CD14-positive monocyte (primary cell): ENCODE results near the gene UGT1A5. TPM values are rescaled to one million over a fixed set of nuclear protein-coding genes. Genes with fewer than 3 reads are reported as not detected.

ENCODE experiments used
- DNase-seq, 3 donors: peaks; one replicate each; pipeline ENCODE4 v3.0.0-alpha.2; 2011 to 2022
- H2AFZ ChIP-seq: 2 replicates; pipeline ENCODE4 v1.6.0; 2012; ENCODE audit warnings: mild to moderate bottlenecking, low read depth, low read length, inconsistent platforms; ENCODE audit not compliant: insufficient read depth, poor library complexity, severe bottlenecking
- H3K27ac ChIP-seq, 2 donors: 1 replicate in 1 of 2; 2 replicates in 1 of 2; pipeline ENCODE4 v1.5.1; 2012 to 2013; ENCODE audit warnings: low read length in 2 of 2, control low read depth in 1 of 2, inconsistent platforms in 1 of 2, low read depth in 1 of 2, mild to moderate bottlenecking in 1 of 2
- H3K27me3 ChIP-seq, 2 donors: one replicate each; pipeline versions ENCODE4 v1.6.0 to v1.6.1; 2011 to 2013; ENCODE audit warnings: low read length in 2 of 2; ENCODE audit not compliant: control insufficient read depth in 2 of 2, insufficient read depth in 2 of 2
- H3K36me3 ChIP-seq, 2 donors: replicated peaks in 1 of 2; 1 replicate in 1 of 2; 2 replicates in 1 of 2; pipeline versions ENCODE4 v1.5.1 to v1.6.1; 2012 to 2013; ENCODE audit warnings: low read length in 2 of 2, control low read depth in 1 of 2, inconsistent platforms in 1 of 2, mild to moderate bottlenecking in 1 of 2; ENCODE audit not compliant: insufficient read depth in 2 of 2, control insufficient read depth in 1 of 2
- H3K4me1 ChIP-seq, 2 donors: 1 replicate in 1 of 2; 2 replicates in 1 of 2; pipeline versions ENCODE4 v1.5.1 to v1.6.1; 2012 to 2013; ENCODE audit warnings: low read length in 2 of 2, control low read depth in 1 of 2, inconsistent platforms in 1 of 2, mild to moderate bottlenecking in 1 of 2, moderate library complexity in 1 of 2; ENCODE audit not compliant: insufficient read depth in 2 of 2, control insufficient read depth in 1 of 2
- H3K4me2 ChIP-seq: replicated peaks from 2 replicates; pipeline ENCODE3; 2012; ENCODE audit warnings: low read length, moderate library complexity, mild to moderate bottlenecking; ENCODE audit not compliant: poor library complexity, severe bottlenecking; ENCODE audit errors: extremely low read depth
- H3K4me3 ChIP-seq, 3 experiments: fragments of 200-600 bp in 1 of 3; sonication (generic) in 1 of 3; replicated peaks in 1 of 3; 1 replicate in 2 of 3; 2 replicates in 1 of 3; pipeline ENCODE4 v1.5.1; 2011 to 2013; ENCODE audit warnings: low read length in 3 of 3, mild to moderate bottlenecking in 3 of 3, control low read depth in 2 of 3, low read depth in 2 of 3, inconsistent platforms in 1 of 3, moderate library complexity in 1 of 3
- H3K79me2 ChIP-seq: 2 replicates; pipeline ENCODE4 v1.6.0; 2012; ENCODE audit warnings: mild to moderate bottlenecking, control low read depth, inconsistent platforms, low read length, moderate library complexity; ENCODE audit not compliant: insufficient read depth
- H3K9ac ChIP-seq: 2 replicates; pipeline ENCODE4 v1.6.0; 2017; ENCODE audit warnings: low read length, mild to moderate bottlenecking; ENCODE audit not compliant: insufficient read depth, poor library complexity, severe bottlenecking
- H3K9me3 ChIP-seq, 2 donors: replicated peaks in 1 of 2; 1 replicate in 1 of 2; 2 replicates in 1 of 2; pipeline versions ENCODE4 v1.5.1 to v1.6.1; 2012 to 2013; ENCODE audit warnings: low read length in 2 of 2, control low read depth in 1 of 2; ENCODE audit not compliant: control insufficient read depth in 1 of 2, insufficient read depth in 1 of 2
- H4K20me1 ChIP-seq: 2 replicates; pipeline ENCODE4 v1.6.0; 2012; ENCODE audit warnings: mild to moderate bottlenecking, low read length, control low read depth, moderate library complexity; ENCODE audit not compliant: insufficient read depth
- H3K27ac Mint-ChIP-seq, 7 donors: one replicate each; pipeline ENCODE4 v1.8.0; 2020; ENCODE audit warnings: mild to moderate bottlenecking in 7 of 7, mixed read lengths in 7 of 7, moderate library complexity in 6 of 7, inconsistent platforms in 2 of 7
- H3K27me3 Mint-ChIP-seq, 3 donors: one replicate each; pipeline ENCODE4 v1.8.0; 2021 to 2022; ENCODE audit warnings: low read depth in 3 of 3, mild to moderate bottlenecking in 3 of 3, mixed read lengths in 3 of 3, moderate library complexity in 3 of 3, inconsistent platforms in 1 of 3
- H3K36me3 Mint-ChIP-seq, 2 donors: one replicate each; pipeline ENCODE4 v1.8.0; 2020; ENCODE audit warnings: mixed read lengths in 2 of 2, inconsistent platforms in 1 of 2, mild to moderate bottlenecking in 1 of 2
- H3K4me1 Mint-ChIP-seq: one replicate; pipeline ENCODE4 v1.8.0; 2020; ENCODE audit warnings: mild to moderate bottlenecking, mixed read lengths
- H3K4me3 Mint-ChIP-seq, 2 donors: one replicate each; pipeline ENCODE4 v1.8.0; 2020; ENCODE audit warnings: mild to moderate bottlenecking in 2 of 2, mixed read lengths in 2 of 2, moderate library complexity in 1 of 2
- H3K9me3 Mint-ChIP-seq, 7 donors: one replicate each; pipeline ENCODE4 v1.8.0; 2020 to 2022; ENCODE audit warnings: mixed read lengths in 7 of 7, mild to moderate bottlenecking in 6 of 7, moderate library complexity in 6 of 7, inconsistent platforms in 2 of 7
- CTCF ChIP-seq: fragments of 200-600 bp; IDR thresholded peaks from one replicate; pipeline ENCODE4 v1.8.0; 2022; ENCODE audit warnings: antibody characterized with exemption, mild to moderate bottlenecking
- WGBS: methylation state at CpG from one replicate; pipeline ENCODE4 v1.1.5; 2013; ENCODE audit warnings: missing lambda C conversion rate; ENCODE audit not compliant: insufficient coverage; 5-methylcytosine and 5-hydroxymethylcytosine counted together
- intact Hi-C, 2 donors: fragments of 100-400 bp; cut with micrococcal nuclease; formaldehyde crosslinking; loops; one replicate each; pipeline versions ENCODE4 v1.15.0 to v1.15.1; 2023
- polyA minus RNA-seq: library from RNA; depleted of rRNA, polyadenylated mRNA; stranded (reverse); fragments of >200 nt; gene quantifications from 2 replicates; pipeline ENCODE4 v1.2.3, GENCODE V29; 2012
- polyA plus RNA-seq, 3 donors: library from polyadenylated mRNA; depleted of rRNA in 1 of 3; unstranded in 2 of 3; stranded (reverse) in 1 of 3; fragments of 300-500 nt in 2 of 3; fragments of >200 nt in 1 of 3; fragmentation: Illumina TruSeq in 2 of 3; gene quantifications; 1 replicate in 2 of 3; 2 replicates in 1 of 3; pipeline ENCODE4 v1.2.3, GENCODE V29; 2012 to 2021
- total RNA-seq, 12 experiments: library from RNA in 1 of 12; stranded (reverse) in 1 of 12; fragments of 120-200 nt in 1 of 12; gene quantifications; one replicate each; pipeline ENCODE4 v1.2.4 and lab custom pipeline; 2013 to 2026; ENCODE audit warnings: mixed read lengths in 6 of 12, inconsistent platforms in 1 of 12

Gene UGT1A5
- not detected for total RNA-seq (2013)
- polyA plus RNA-seq (not detected), polyA minus RNA-seq (not detected in 2 replicates)

- H3K79me2 ChIP-seq = no peaks in the 10 kb centered on the region
Observed at GRCh38 chr2:233712611-233713261, at the start of gene UGT1A5. Gene UGT1A5, plus strand, starts transcription at chr2:233712907. Its CDS starts 85 bp downstream, at chr2:233712992.

GRCh38 chr2:233663911-233664310, 48.8 kb upstream of the UGT1A5 start:
- Mint-ChIP-seq H3K4me3 (no peak overlapping the region), H3K4me1 (no peaks in the 10 kb centered on the region), H3K27me3 (peaks cover 1 to 5% (median 3%) of the 10 kb centered on the region in 3 donors), H3K9me3 (peaks cover 6 to 20% (median 9%) of the 10 kb centered on the region in 7 donors), H3K36me3 (no peaks in the 10 kb centered on the region), H3K27ac (no peak overlapping the region)
- H3K79me2 ChIP-seq = no peaks in the 10 kb centered on the region
- no peaks in the 10 kb centered on the region for H3K27me3 ChIP-seq
- peaks cover 9% of the 10 kb centered on the region in 2 donors for H3K9me3 ChIP-seq
- no peaks in the 10 kb centered on the region for H3K36me3 ChIP-seq
- intact Hi-C loops = no loop called here
- H4K20me1 ChIP-seq = no peaks in the 10 kb centered on the region
- DNase-seq = no peak
- WGBS = no CpG with 5 or more reads among the region's 1 CpG
- H3K9ac ChIP-seq = no peak overlapping the region
- H3K4me3 ChIP-seq = no peak overlapping the region
- H3K4me2 ChIP-seq = no peak overlapping the region
- H3K27ac ChIP-seq = no peak overlapping the region
- TF ChIP-seq CTCF = no peak
- no peaks in the 10 kb centered on the region for H3K4me1 ChIP-seq
- no peak overlapping the region for H2AFZ ChIP-seq

More at GRCh38 chr2:233712611-233713261, at the start of gene UGT1A5:
- TF ChIP-seq CTCF = no peak
- H3K9ac ChIP-seq = no peak within 1 kb of the TSS
- H2AFZ ChIP-seq = no peak within 1 kb of the TSS
- Mint-ChIP-seq H3K36me3 (no peaks in the 10 kb centered on the region), H3K27ac (no peak within 1 kb of the TSS), H3K4me3 (no peak within 1 kb of the TSS), H3K9me3 (peaks cover 0 to 2% (median 0%) of the 10 kb centered on the region in 7 donors), H3K4me1 (no peaks in the 10 kb centered on the region), H3K27me3 (peaks cover 2 to 8% (median 8%) of the 10 kb centered on the region in 3 donors)
- H3K4me1 ChIP-seq = no peaks in the 10 kb centered on the region
- H3K4me3 ChIP-seq = no peak within 1 kb of the TSS
- intact Hi-C loops = no loop called here
- H3K9me3 ChIP-seq = no peaks in the 10 kb centered on the region
- no peaks in the 10 kb centered on the region for H3K27me3 ChIP-seq
- no peaks in the 10 kb centered on the region for H3K36me3 ChIP-seq
- H4K20me1 ChIP-seq = no peaks in the 10 kb centered on the region
- H3K27ac ChIP-seq = no peak within 1 kb of the TSS
- H3K4me2 ChIP-seq = no peak within 1 kb of the TSS
- no peak for DNase-seq
- WGBS = 90% methylated on average over 14 of the region's 14 CpGs
